Tibial artery (tissue), 4 donors: ENCODE data around the gene SMIM35.

Experiments
- DNase-seq, 2 donors: peaks; one replicate each; pipeline ENCODE4 v3.0.0-alpha.2; 2019
- H3K27ac ChIP-seq, 2 donors: fragments of 200-600 bp; sonication (generic) in 1 of 2; 1 replicate in 1 of 2; 2 replicates in 1 of 2; pipeline ENCODE4 v1.5.1; 2018 to 2019; ENCODE audit warnings: mild to moderate bottlenecking in 1 of 2
- H3K27me3 ChIP-seq, 2 donors: fragments of 200-600 bp; sonication (generic) in 1 of 2; one replicate each; pipeline versions ENCODE4 v1.5.1 to v1.6.0; 2016 to 2019
- H3K36me3 ChIP-seq, 3 donors: fragments of 200-600 bp; sonication (generic) in 2 of 3; one replicate each; pipeline ENCODE4 v1.5.1; 2016 to 2019; ENCODE audit warnings: mild to moderate bottlenecking in 2 of 3
- H3K4me1 ChIP-seq, 4 donors: fragments of 200-600 bp; sonication (generic) in 2 of 4; 1 replicate in 3 of 4; 2 replicates in 1 of 4; pipeline ENCODE4 v1.5.1; 2016 to 2019
- H3K4me3 ChIP-seq, 2 donors: fragments of 200-600 bp; sonication (generic) in 1 of 2; 1 replicate in 1 of 2; 2 replicates in 1 of 2; pipeline ENCODE4 v1.5.1; 2018 to 2019; ENCODE audit warnings: mild to moderate bottlenecking in 2 of 2
- H3K9me3 ChIP-seq, 3 donors: fragments of 200-600 bp; sonication (generic) in 1 of 3; one replicate each; pipeline ENCODE4 v1.5.1; 2016 to 2019
- intact Hi-C: fragments of 100-400 bp; cut with DNase I; formaldehyde crosslinking; loops from one replicate; pipeline ENCODE4 v1.15.0; 2023; ENCODE audit warnings: low total_unique reads
- TF ChIP-seq, protein P1 (sequence below), 2 experiments: fragments of 200-600 bp in 1 of 2; fragments of 450-650 bp in 1 of 2; IDR thresholded peaks; one replicate each; pipeline ENCODE4 v1.5.1; 2017 to 2019; ENCODE audit warnings: antibody characterized with exemption in 2 of 2, mild to moderate bottlenecking in 1 of 2, moderate library complexity in 1 of 2

SMIM35 gene

GRCh38 chr11:118002010-118002540 lies 84.7 kb downstream of the SMIM35 start:
- DNase-seq, result no peak

GRCh38 chr11:118001494-118001971 lies 85.2 kb downstream of the SMIM35 start:
- Histone ChIP-seq H3K27me3 (no peaks in the 10 kb centered on the region), H3K4me1 (no peaks in the 10 kb centered on the region), H3K36me3 (peaks cover 0 to 21% (median 14%) of the 10 kb centered on the region in 3 donors), H3K9me3 (peaks cover 0 to 3% (median 0%) of the 10 kb centered on the region in 3 donors), H3K4me3 (no peak overlapping the region), H3K27ac (no peak overlapping the region)
- no peak for DNase-seq
- TF ChIP-seq, protein P1, sequence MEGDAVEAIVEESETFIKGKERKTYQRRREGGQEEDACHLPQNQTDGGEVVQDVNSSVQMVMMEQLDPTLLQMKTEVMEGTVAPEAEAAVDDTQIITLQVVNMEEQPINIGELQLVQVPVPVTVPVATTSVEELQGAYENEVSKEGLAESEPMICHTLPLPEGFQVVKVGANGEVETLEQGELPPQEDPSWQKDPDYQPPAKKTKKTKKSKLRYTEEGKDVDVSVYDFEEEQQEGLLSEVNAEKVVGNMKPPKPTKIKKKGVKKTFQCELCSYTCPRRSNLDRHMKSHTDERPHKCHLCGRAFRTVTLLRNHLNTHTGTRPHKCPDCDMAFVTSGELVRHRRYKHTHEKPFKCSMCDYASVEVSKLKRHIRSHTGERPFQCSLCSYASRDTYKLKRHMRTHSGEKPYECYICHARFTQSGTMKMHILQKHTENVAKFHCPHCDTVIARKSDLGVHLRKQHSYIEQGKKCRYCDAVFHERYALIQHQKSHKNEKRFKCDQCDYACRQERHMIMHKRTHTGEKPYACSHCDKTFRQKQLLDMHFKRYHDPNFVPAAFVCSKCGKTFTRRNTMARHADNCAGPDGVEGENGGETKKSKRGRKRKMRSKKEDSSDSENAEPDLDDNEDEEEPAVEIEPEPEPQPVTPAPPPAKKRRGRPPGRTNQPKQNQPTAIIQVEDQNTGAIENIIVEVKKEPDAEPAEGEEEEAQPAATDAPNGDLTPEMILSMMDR (IDR thresholded peaks at IDR 0.05), result no peak
- intact Hi-C loops, result no loop called here

More at GRCh38 chr11:118002010-118002540, 84.7 kb downstream of the SMIM35 start:
- Histone ChIP-seq H3K4me3 (no peak overlapping the region), H3K36me3 (peaks cover 0 to 16% (median 9%) of the 10 kb centered on the region in 3 donors), H3K9me3 (peaks cover 0 to 3% (median 0%) of the 10 kb centered on the region in 3 donors), H3K27me3 (no peaks in the 10 kb centered on the region), H3K4me1 (no peaks in the 10 kb centered on the region), H3K27ac (no peak overlapping the region)
- TF ChIP-seq, protein P1 (IDR thresholded peaks at IDR 0.05), result no peak
- intact Hi-C loops, result no loop called here

DNA sequence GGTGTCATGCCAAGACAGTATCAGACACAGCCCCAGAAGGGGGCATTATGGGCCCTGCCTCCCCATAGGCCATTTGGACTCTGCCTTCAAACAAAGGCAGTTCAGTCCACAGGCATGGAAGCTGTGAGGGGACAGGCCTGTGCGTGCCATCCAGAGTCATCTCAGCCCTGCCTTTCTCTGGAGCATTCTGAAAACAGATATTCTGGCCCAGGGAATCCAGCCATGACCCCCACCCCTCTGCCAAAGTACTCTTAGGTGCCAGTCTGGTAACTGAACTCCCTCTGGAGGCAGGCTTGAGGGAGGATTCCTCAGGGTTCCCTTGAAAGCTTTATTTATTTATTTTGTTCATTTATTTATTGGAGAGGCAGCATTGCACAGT lies 85.9 kb downstream of the SMIM35 start:
- Histone ChIP-seq H3K27me3 (no peaks in the 10 kb centered on the region), H3K4me3 (no peak overlapping the region), H3K27ac (no peak overlapping the region), H3K9me3 (peaks cover 0 to 3% (median 0%) of the 10 kb centered on the region in 3 donors), H3K4me1 (no peaks in the 10 kb centered on the region), H3K36me3 (peaks cover 0 to 28% (median 21%) of the 10 kb centered on the region in 3 donors)
- intact Hi-C loops, result no loop called here
- DNase-seq, result no peak
- TF ChIP-seq, protein P1 (IDR thresholded peaks at IDR 0.05), result no peak

DNA sequence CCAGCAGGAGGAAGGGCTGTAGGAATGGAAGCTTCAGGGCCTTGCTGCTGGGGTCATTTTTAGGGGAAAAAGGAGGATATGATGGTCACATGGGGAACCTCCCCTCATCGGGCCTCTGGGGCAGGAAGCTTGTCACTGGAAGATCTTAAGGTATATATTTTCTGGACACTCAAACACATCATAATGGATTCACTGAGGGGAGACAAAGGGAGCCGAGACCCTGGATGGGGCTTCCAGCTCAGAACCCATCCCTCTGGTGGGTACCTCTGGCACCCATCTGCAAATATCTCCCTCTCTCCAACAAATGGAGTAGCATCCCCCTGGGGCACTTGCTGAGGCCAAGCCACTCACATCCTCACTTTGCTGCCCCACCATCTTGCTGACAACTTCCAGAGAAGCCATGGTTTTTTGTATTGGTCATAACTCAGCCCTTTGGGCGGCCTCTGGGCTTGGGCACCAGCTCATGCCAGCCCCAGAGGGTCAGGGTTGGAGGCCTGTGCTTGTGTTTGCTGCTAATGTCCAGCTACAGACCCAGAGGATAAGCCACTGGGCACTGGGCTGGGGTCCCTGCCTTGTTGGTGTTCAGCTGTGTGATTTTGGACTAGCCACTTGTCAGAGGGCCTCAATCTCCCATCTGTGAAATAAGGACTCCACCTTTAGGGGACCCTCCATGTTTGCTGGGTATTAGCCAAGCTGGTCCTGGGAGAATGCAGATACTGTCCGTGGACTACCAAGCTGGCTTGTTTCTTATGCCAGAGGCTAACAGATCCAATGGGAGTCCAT lies 86.5 kb downstream of the SMIM35 start:
- Histone ChIP-seq H3K27me3 (no peaks in the 10 kb centered on the region), H3K4me1 (no peaks in the 10 kb centered on the region), H3K36me3 (peaks cover 3 to 34% (median 27%) of the 10 kb centered on the region in 3 donors), H3K27ac (no peak overlapping the region), H3K4me3 (no peak overlapping the region), H3K9me3 (peaks cover 0 to 3% (median 0%) of the 10 kb centered on the region in 3 donors)
- intact Hi-C loops, result no loop called here
- DNase-seq, result peak in 1 of 2 donors; percentile 19
- TF ChIP-seq, protein P1 (IDR thresholded peaks at IDR 0.05), result no peak

DNA sequence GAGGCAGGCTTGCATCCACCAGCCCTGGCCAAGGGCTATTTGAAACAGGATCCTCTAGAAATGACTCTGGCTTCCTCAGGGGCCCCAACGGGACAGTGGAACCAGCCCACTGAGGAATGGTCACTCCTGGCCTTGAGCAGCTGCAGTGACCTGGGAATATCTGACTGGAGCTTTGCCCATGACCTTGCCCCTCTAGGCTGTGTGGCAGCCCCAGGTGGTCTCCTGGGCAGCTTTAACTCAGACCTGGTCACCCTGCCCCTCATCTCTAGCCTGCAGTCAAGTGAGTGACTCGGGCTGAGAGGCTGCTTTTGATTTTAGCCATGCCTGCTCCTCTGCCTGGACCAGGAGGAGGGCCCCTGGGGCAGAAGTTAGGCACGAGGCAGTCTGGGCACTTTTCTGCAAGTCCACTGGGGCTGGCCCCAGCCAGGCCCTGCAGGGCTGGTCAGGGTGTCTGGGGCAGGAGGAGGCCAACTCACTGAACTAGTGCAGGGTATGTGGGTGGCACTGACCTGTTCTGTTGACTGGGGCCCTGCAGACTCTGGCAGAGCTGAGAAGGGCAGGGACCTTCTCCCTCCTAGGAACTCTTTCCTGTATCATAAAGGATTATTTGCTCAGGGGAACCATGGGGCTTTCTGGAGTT lies 87.3 kb downstream of the SMIM35 start:
- no peak overlapping the region for H3K27ac ChIP-seq
- no peaks in the 10 kb centered on the region for H3K4me1 ChIP-seq
- intact Hi-C loops, result no loop called here

More for the DNA sequence above, 87.3 kb downstream of the SMIM35 start:
- no peaks in the 10 kb centered on the region for H3K27me3 ChIP-seq
- TF ChIP-seq, protein P1 (IDR thresholded peaks at IDR 0.05), result no peak
- peaks cover 0 to 3% (median 0%) of the 10 kb centered on the region in 3 donors for H3K9me3 ChIP-seq
- H3K4me3 ChIP-seq, result no peak overlapping the region
- DNase-seq, result peak in 1 of 2 donors; percentile 18
- H3K36me3 ChIP-seq, result peaks cover 8 to 38% (median 35%) of the 10 kb centered on the region in 3 donors
